Thymus (tissue), 11 donors: ENCODE results near the gene HOXB6. TPM values are rescaled to one million over a fixed set of nuclear protein-coding genes. Genes with fewer than 3 reads are reported as not detected.

ENCODE experiments used
- DNase-seq, 9 donors: peaks; one replicate each; pipeline ENCODE4 v3.0.0-alpha.2; 2013; ENCODE audit warnings: low spot score in 9 of 9, low read depth in 6 of 9, missing footprints in 1 of 9
- H3K27ac ChIP-seq, 2 donors: one replicate each; pipeline ENCODE4 v1.5.1; 2013; ENCODE audit warnings: control low read depth in 1 of 2, low read depth in 1 of 2, low read length in 1 of 2, mild to moderate bottlenecking in 1 of 2, moderate library complexity in 1 of 2
- H3K27me3 ChIP-seq, 2 donors: one replicate each; pipeline ENCODE4 v1.5.1; 2013; ENCODE audit warnings: low read length in 1 of 2; ENCODE audit not compliant: control insufficient read depth in 2 of 2, insufficient read depth in 1 of 2
- H3K36me3 ChIP-seq, 2 donors: one replicate each; pipeline ENCODE4 v1.5.1; 2013; ENCODE audit warnings: low read length in 1 of 2, mild to moderate bottlenecking in 1 of 2, moderate library complexity in 1 of 2; ENCODE audit not compliant: control insufficient read depth in 2 of 2, insufficient read depth in 2 of 2
- H3K4me1 ChIP-seq, 2 donors: one replicate each; pipeline ENCODE4 v1.5.1; 2013; ENCODE audit warnings: low read length in 2 of 2; ENCODE audit not compliant: control insufficient read depth in 2 of 2, insufficient read depth in 2 of 2
- H3K4me3 ChIP-seq, 2 donors: one replicate each; pipeline ENCODE4 v1.5.1; 2013; ENCODE audit warnings: low read length in 2 of 2, control low read depth in 1 of 2, mild to moderate bottlenecking in 1 of 2
- H3K9me3 ChIP-seq, 2 donors: one replicate each; pipeline ENCODE4 v1.5.1; 2013; ENCODE audit warnings: low read length in 1 of 2, mild to moderate bottlenecking in 1 of 2; ENCODE audit not compliant: control insufficient read depth in 2 of 2, insufficient read depth in 1 of 2
- WGBS: extraction: QIAGEN DNeasy Blood & Tissue Kit; methylation state at CpG from one replicate; pipeline ENCODE4 v1.1.7; 2013; 5-methylcytosine and 5-hydroxymethylcytosine counted together
- polyA plus RNA-seq: library from polyadenylated mRNA; stranded (reverse); fragments of 200-250 nt; gene quantifications from one replicate; pipeline ENCODE4 v1.2.3, GENCODE V29; 2013
- total RNA-seq: library from RNA; stranded (reverse); fragments of 120-200 nt; gene quantifications from one replicate; pipeline ENCODE4 v1.2.4, GENCODE V29; 2013
- donor health status: healthy.

Gene HOXB6
- total and polyA plus RNA-seq, 2 donors, result 0.19 to 1.0 TPM

- peaks cover 81 to 100% of the 10 kb centered on the region in 2 donors for H3K27me3 ChIP-seq
- H3K4me3 ChIP-seq, result peak overlapping the region; percentile 45 to 65
- peaks cover 11 to 30% of the 10 kb centered on the region in 2 donors for H3K4me1 ChIP-seq
- no peak for DNase-seq
- WGBS, result 2% methylated on average over 22 of the region's 22 CpGs
- H3K27ac ChIP-seq, result no peak overlapping the region
- H3K9me3 ChIP-seq, result peaks cover 1 to 16% of the 10 kb centered on the region in 2 donors
- no peaks in the 10 kb centered on the region for H3K36me3 ChIP-seq
Observed at GRCh38 chr17:48611213-48611612, 6.4 kb upstream of the HOXB6 start.

GRCh38 chr17:48610282-48611211 is 5.8 kb upstream of the HOXB6 start, which contains the start of gene HOXB7:
HOXB7 (minus strand) TSS chr17:48611017; CDS start chr17:48610918, 99 bp downstream.
- peak in 4 of 9 donors; percentile 29 to 68 (median 48) for DNase-seq
- no peaks in the 10 kb centered on the region for H3K36me3 ChIP-seq
- peak within 1 kb of the TSS; percentile 45 to 65 for H3K4me3 ChIP-seq
- H3K27me3 ChIP-seq, result peaks cover 82 to 100% of the 10 kb centered on the region in 2 donors
- WGBS, result under 1% methylated on average over 79 of the region's 79 CpGs
- H3K27ac ChIP-seq, result no peak within 1 kb of the TSS
- H3K9me3 ChIP-seq, result peaks cover 1 to 16% of the 10 kb centered on the region in 2 donors
- H3K4me1 ChIP-seq, result peaks cover 11 to 30% of the 10 kb centered on the region in 2 donors

DNA sequence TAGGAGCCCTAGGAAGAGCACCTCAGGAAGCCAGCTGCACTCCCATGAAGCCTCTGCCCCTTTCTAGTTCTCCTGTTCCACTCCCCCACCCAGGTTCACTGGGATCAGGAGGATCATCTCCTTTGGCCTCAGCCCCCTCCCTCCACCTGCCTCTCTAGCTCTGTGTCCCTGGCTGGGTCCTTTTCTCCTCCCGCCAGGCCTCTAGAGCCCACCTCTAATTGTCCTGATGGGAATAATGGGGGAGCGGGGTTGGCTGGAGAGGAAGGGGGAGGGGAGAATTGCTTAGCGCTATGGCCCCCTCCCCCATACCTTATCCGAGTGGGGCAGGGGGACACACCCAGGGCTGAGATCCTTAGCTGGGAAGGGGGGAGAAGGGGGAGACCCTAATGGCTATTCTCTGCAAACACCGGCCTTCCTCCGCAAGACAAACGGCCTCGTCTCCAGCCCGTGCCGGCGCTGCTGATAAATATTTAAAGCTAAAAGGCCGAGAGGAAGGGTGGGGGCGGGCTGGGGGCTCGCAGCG is 5.0 kb upstream of the HOXB6 start:
- Histone ChIP-seq H3K27ac (no peak overlapping the region), H3K27me3 (peaks cover 83 to 100% of the 10 kb centered on the region in 2 donors), H3K4me3 (peak overlapping the region; percentile 45 to 65), H3K4me1 (peaks cover 11 to 30% of the 10 kb centered on the region in 2 donors), H3K9me3 (peaks cover 1 to 16% of the 10 kb centered on the region in 2 donors), H3K36me3 (no peaks in the 10 kb centered on the region)
- WGBS, result 16% methylated on average over 15 of the region's 15 CpGs
- no peak for DNase-seq

DNA sequence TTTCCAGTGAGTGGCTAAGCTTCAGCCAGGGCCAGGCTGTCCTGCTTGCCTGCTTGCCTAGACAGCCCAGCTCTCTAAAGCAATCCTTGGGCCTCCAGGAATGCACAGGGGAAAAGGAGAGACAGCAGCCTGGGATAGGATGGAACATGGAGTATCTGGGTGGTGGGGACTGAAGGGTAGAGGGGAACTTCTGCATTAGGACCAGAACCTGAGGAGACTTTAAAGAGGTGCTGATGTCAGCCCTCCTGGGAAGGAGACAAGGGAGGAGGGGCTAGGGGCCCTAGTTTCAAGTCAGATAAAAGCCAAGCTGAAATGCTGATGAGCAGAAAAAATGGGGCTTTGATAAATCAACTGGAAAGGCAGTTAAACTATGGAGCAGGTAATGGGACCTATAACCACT is 4.2 kb upstream of the HOXB6 start:
- Histone ChIP-seq H3K4me3 (no peak overlapping the region), H3K9me3 (peaks cover 0 to 19% of the 10 kb centered on the region in 2 donors), H3K27ac (no peak overlapping the region), H3K36me3 (no peaks in the 10 kb centered on the region), H3K27me3 (peaks cover 82 to 100% of the 10 kb centered on the region in 2 donors), H3K4me1 (peaks cover 11 to 27% of the 10 kb centered on the region in 2 donors)
- DNase-seq, result no peak

GRCh38 chr17:48608494-48608834 is 3.7 kb upstream of the HOXB6 start:
- Histone ChIP-seq H3K27me3 (peaks cover 83 to 100% of the 10 kb centered on the region in 2 donors), H3K4me3 (no peak overlapping the region), H3K9me3 (peaks cover 0 to 24% of the 10 kb centered on the region in 2 donors), H3K36me3 (no peaks in the 10 kb centered on the region), H3K4me1 (peaks cover 11 to 27% of the 10 kb centered on the region in 2 donors), H3K27ac (no peak overlapping the region)
- 100% methylated on average over 1 of the region's 1 CpG for WGBS
- DNase-seq, result no peak

- no peak overlapping the region for H3K4me3 ChIP-seq
- WGBS, result 94% methylated on average over 9 of the region's 9 CpGs
- H3K9me3 ChIP-seq, result peaks cover 0 to 30% of the 10 kb centered on the region in 2 donors
- H3K27ac ChIP-seq, result no peak overlapping the region
- H3K36me3 ChIP-seq, result no peaks in the 10 kb centered on the region
- no peak for DNase-seq
- peaks cover 86 to 100% of the 10 kb centered on the region in 2 donors for H3K27me3 ChIP-seq
- peaks cover 11 to 24% of the 10 kb centered on the region in 2 donors for H3K4me1 ChIP-seq
Observed at GRCh38 chr17:48606892-48607614, 2.3 kb upstream of the HOXB6 start.

- no peaks in the 10 kb centered on the region for H3K36me3 ChIP-seq
- peaks cover 0 to 33% of the 10 kb centered on the region in 2 donors for H3K9me3 ChIP-seq
- H3K27me3 ChIP-seq, result peaks cover 87 to 100% of the 10 kb centered on the region in 2 donors
- WGBS, result 93% methylated on average over 41 of the region's 41 CpGs
- DNase-seq, result no peak
- H3K27ac ChIP-seq, result no peak overlapping the region
- no peak overlapping the region for H3K4me3 ChIP-seq
- peaks cover 11 to 17% of the 10 kb centered on the region in 2 donors for H3K4me1 ChIP-seq
Observed at GRCh38 chr17:48605991-48606891, 1.5 kb upstream of the HOXB6 start.

GRCh38 chr17:48605409-48605919 is 678 bp upstream of the HOXB6 start:
- DNase-seq, result no peak
- 88% methylated on average over 10 of the region's 10 CpGs for WGBS
- H3K36me3 ChIP-seq, result no peaks in the 10 kb centered on the region
- peaks cover 5 to 9% of the 10 kb centered on the region in 2 donors for H3K4me1 ChIP-seq
- H3K9me3 ChIP-seq, result peaks cover 0 to 29% of the 10 kb centered on the region in 2 donors
- peaks cover 86 to 100% of the 10 kb centered on the region in 2 donors for H3K27me3 ChIP-seq
- no peak overlapping the region for H3K27ac ChIP-seq
- H3K4me3 ChIP-seq, result no peak overlapping the region
